Lower leg skin (tissue), 4 donors: ENCODE data around the gene RHOG. TPM values are rescaled to one million over a fixed set of nuclear protein-coding genes. Genes with fewer than 3 reads are reported as not detected.

Source experiments
- DNase-seq, 2 donors: peaks; one replicate each; pipeline ENCODE4 v3.0.0-alpha.2; 2019; ENCODE audit warnings: low spot score in 2 of 2
- H3K4me3 ChIP-seq: fragments of 200-600 bp; sonication (generic); 2 replicates; pipeline ENCODE4 v1.5.1; 2017; ENCODE audit warnings: mild to moderate bottlenecking, low read depth; ENCODE audit not compliant: poor library complexity, severe bottlenecking
- POLR2A ChIP-seq, 2 donors: fragments of 450-650 bp; IDR thresholded peaks; one replicate each; pipeline ENCODE4 v1.6.1; 2016 to 2017; ENCODE audit warnings: antibody characterized with exemption in 2 of 2, mild to moderate bottlenecking in 1 of 2, moderate library complexity in 1 of 2
- WGBS, 2 donors: methylation state at CpG; one replicate each; pipeline ENCODE4 v1.1.5; 2018; 5-methylcytosine and 5-hydroxymethylcytosine counted together
- intact Hi-C: fragments of 100-400 bp; cut with DNase I; formaldehyde crosslinking; loops from one replicate; pipeline ENCODE4 v1.15.0; 2023; ENCODE audit warnings: low total_unique reads
- total RNA-seq, 4 donors: library from RNA; depleted of rRNA; stranded (reverse); fragments of >200 nt; gene quantifications; one replicate each; pipeline ENCODE4 v1.1.0, GENCODE V29; 2016
- TF ChIP-seq, protein P1 (sequence below), 3 donors: fragments of 450-650 bp; IDR thresholded peaks; one replicate each; pipeline ENCODE4 v1.5.1; 2016; ENCODE audit warnings: antibody characterized with exemption in 3 of 3, mild to moderate bottlenecking in 3 of 3, moderate library complexity in 2 of 3

RHOG gene
- total RNA-seq, 4 donors from 2014 or later = 57.0 to 75.9 (median 64.0) TPM

DNA sequence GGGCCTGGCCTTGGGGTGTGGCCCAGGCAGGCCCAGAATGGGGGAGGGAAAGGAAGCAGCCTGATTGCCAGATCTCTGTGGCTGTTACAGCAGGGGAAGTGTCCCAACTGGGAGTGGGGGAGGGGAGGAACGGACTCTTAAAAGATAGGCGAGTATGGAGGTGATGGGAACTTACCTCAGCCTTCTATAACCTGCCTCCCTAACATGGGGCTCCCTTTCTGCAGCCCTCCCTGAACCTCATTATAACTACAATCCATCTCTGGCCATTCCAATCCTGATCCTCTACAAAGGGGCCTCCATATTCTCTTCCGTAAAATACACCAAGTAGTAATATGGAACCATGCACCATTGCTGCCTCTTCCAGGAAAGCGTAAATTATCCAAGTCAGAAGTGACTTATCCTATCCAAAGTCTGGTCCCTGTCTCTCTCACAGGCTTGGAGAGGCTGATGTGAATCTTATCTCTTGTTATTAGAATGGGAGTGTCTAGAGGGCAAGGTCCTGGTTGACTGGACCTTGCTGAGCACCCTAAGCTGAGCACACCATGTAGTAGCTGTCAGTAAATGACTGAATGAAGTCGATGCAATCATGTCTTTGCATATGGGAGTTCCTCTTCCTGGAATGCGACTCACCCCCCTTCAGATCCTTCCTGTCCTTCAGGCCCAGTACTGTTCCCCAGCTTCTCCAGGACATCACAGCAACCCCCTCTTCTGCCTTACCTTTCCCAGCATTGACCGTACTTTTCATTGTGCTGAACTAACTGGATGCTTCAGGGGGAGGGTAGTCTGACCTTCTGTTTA lies 5.9 kb downstream of the RHOG start:
- intact Hi-C loops = no loop called here
- H3K4me3 ChIP-seq = no peak overlapping the region

GRCh38 chr11:3834349-3834663 lies 6.5 kb downstream of the RHOG start:
- no peak for TF ChIP-seq POLR2A (IDR thresholded peaks at IDR 0.05)
- TF ChIP-seq, protein P1, sequence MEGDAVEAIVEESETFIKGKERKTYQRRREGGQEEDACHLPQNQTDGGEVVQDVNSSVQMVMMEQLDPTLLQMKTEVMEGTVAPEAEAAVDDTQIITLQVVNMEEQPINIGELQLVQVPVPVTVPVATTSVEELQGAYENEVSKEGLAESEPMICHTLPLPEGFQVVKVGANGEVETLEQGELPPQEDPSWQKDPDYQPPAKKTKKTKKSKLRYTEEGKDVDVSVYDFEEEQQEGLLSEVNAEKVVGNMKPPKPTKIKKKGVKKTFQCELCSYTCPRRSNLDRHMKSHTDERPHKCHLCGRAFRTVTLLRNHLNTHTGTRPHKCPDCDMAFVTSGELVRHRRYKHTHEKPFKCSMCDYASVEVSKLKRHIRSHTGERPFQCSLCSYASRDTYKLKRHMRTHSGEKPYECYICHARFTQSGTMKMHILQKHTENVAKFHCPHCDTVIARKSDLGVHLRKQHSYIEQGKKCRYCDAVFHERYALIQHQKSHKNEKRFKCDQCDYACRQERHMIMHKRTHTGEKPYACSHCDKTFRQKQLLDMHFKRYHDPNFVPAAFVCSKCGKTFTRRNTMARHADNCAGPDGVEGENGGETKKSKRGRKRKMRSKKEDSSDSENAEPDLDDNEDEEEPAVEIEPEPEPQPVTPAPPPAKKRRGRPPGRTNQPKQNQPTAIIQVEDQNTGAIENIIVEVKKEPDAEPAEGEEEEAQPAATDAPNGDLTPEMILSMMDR (IDR thresholded peaks at IDR 0.05) = no peak
- intact Hi-C loops = no loop called here
- WGBS, 2 donors = 76 to 81% methylated on average over 4 of the region's 4 CpGs
- DNase-seq = no peak
- no peak overlapping the region for H3K4me3 ChIP-seq

More for the DNA sequence above, 5.9 kb downstream of the RHOG start:
- WGBS, 2 donors = 63 to 82% methylated on average over 7 of the region's 7 CpGs
- no peak for DNase-seq
- TF ChIP-seq, protein P1 (IDR thresholded peaks at IDR 0.05) = no peak
- no peak for TF ChIP-seq POLR2A (IDR thresholded peaks at IDR 0.05)

DNA sequence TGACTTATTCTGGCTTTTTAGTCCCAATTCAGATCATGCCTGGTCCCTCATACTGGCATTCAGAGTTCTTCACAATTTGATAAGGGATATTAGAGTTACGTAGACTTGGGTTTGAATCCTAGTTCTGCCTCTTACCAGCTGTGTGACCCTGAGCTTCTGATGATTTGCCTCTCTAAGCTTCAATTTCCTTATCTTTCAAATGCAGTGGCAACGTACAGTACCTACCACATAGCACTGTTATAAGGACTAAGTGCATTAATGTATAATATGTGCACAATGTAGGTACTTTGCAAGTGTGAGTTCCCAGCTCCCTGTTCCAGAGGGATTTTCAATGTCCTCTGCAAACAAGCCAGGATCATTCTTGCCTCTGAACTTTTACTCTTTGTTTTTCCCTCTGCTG lies 7.3 kb downstream of the RHOG start:
- 88 to 92% methylated on average over 2 of the region's 2 CpGs for WGBS, 2 donors
- intact Hi-C loops = no loop called here

GRCh38 chr11:3832816-3833215 lies 7.9 kb downstream of the RHOG start:
- intact Hi-C loops = no loop called here
- no peak for DNase-seq
- 88 to 97% methylated on average over 2 of the region's 2 CpGs for WGBS, 2 donors
- H3K4me3 ChIP-seq = no peak overlapping the region
- no peak for TF ChIP-seq POLR2A (IDR thresholded peaks at IDR 0.05)
- TF ChIP-seq, protein P1 (IDR thresholded peaks at IDR 0.05) = no peak

More for the DNA sequence above, 7.3 kb downstream of the RHOG start:
- no peak overlapping the region for H3K4me3 ChIP-seq
- TF ChIP-seq, protein P1 (IDR thresholded peaks at IDR 0.05) = no peak
- TF ChIP-seq POLR2A (IDR thresholded peaks at IDR 0.05) = no peak
- DNase-seq = no peak

DNA sequence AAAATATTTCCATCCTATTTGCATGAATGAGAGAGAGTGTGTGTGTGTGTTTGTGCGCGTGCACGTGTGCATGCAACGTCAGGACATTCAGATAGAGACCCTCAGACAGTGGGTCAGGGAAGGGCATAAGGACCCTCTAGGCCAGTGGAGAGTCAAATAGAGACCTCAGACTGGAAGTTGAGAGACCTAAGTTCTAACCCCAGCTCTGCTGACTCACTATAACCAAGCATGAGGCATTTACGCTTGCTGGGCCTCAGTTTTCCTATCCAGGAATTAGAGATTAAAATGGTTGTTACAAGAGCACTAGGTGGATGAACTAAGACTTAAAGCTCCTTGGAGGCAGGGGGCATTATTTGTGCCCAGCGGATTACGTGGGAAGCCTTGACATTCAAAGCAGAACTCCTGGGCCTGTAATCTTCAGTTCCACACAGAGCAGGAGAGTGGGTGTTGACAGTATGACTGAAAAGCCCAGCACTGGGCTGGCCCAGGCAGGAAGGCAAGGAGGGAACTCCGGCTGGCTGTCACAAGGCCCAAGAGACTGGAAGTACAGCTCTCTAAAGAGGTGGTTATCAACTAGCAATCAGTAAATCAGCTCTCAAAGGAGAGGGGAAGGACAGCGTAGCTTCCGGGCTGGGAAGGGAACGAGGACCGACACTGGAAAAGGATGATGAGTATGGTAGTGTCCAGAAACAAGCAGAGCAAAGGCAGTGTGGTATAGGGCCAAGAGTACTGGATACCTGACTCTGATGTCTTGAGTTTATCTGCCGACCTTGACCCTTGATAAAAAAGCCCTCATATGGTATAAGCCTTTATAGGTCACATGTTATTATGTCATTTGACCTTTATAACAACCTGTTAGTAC lies 9.2 kb downstream of the RHOG start:
- no peak for TF ChIP-seq POLR2A (IDR thresholded peaks at IDR 0.05)
- H3K4me3 ChIP-seq = no peak overlapping the region
- intact Hi-C loops = no loop called here
- DNase-seq = no peak
- WGBS, 2 donors = 60 to 68% methylated on average over 12 to 13 of the region's 13 CpGs

GRCh38 chr11:3830730-3831129 lies 10.0 kb downstream of the RHOG start:
- no peak overlapping the region for H3K4me3 ChIP-seq
- WGBS, 2 donors = 57 to 78% methylated on average over 1 of the region's 1 CpG
- intact Hi-C loops = no loop called here
- DNase-seq = no peak
- no peak for TF ChIP-seq POLR2A (IDR thresholded peaks at IDR 0.05)
- TF ChIP-seq, protein P1 (IDR thresholded peaks at IDR 0.05) = no peak
